ENCODE measurements around the gene PDCD1LG2. TPM values are rescaled to one million over a fixed set of nuclear protein-coding genes. Genes with fewer than 3 reads are reported as not detected.

PDCD1LG2 gene
- total RNA-seq, 1 donor from 2014 or later = 1.4 TPM

DNA sequence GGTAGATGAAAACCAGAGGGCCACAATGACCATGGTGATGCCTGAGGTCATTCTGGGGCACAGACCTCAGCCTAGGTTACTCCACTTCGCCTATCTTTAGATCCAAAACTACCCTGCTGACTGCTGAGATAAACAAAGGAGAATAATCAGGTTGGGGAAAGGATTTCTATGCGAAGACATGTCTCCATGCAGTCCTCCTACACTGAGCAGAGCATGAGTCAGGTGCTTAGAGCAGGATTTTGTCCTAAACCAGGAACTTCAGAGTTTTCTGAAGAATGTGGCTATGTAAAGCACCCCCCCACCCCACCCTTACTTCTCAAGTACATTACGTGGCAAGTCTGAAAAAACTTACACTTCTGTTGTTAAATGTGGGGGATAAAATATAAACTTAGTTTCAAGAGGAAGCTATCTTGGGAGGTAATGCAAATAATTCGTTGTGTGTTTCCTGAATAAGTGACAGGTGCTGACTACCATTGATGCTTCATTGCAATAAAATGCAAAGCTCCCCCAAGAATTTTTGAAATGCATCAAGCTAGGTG lies 19.4 kb downstream of the PDCD1LG2 start:
- peak in 1 of 2 donors; percentile 21 for DNase-seq (ENCODE audit: low read depth in 2 of 2)

- peak in 1 of 2 donors; percentile 52 for DNase-seq (ENCODE audit: low read depth in 2 of 2)
Measured at GRCh38 chr9:5531101-5531882, 21.0 kb downstream of the PDCD1LG2 start.

DNA sequence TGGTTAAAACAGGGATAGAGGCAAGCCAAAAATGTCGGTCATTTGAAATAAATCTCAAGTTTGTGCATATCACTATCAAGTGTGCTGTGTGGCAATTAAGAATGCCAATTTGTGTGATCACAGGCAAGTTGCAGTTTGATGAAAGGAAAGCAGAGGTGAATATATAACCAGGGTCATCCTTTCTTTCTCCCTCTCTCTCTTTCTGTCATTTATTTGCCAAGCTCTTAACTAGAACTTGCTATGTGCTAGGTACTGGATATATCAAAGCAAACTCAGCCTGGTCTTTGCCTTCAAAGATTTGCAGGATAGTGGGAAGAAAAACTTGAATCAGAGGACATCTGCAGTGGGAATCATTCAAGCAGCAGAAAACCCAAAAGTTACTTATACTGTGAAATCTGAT lies 22.0 kb downstream of the PDCD1LG2 start:
- no peak for DNase-seq (ENCODE audit: low read depth in 2 of 2)

DNA sequence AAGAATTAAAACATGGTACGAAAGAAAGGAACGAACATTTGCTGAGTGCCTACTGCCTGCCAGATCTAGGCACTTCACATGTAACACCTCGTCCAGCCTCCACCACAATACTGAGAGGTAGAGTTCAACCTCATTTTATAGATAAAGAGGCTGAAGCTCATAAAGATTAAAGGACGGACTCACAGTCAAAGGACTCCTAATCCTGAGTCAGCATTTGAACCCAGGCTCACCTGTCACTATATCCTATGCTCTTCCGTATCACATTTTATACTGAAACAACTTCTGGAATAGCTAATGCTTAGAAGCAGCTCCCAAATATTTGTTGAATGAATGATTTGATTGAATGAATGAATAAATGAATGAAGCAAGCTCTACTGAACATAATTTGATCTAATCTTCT lies 22.5 kb downstream of the PDCD1LG2 start:
- DNase-seq (ENCODE audit: low read depth in 2 of 2) = no peak

DNA sequence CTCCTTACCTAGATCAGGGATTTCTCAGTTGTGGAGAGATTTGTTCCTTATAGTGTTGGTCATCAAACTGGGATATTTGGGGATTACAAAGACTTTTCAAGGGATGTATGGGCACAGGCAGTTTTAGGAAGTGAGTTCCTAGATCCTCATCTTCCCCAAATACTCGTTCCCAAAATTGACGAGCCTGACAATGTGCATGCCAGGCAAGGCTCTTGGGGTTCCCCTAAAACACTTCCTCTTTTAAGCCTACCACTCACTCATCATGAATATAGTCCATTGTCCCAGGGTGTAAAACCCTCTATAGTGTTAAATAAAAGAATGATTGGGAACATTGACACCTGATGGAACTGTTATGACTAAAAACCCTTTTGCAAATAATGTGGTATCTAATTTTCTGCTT lies 26.4 kb downstream of the PDCD1LG2 start:
- no peak for DNase-seq (ENCODE audit: low read depth in 2 of 2)

DNA sequence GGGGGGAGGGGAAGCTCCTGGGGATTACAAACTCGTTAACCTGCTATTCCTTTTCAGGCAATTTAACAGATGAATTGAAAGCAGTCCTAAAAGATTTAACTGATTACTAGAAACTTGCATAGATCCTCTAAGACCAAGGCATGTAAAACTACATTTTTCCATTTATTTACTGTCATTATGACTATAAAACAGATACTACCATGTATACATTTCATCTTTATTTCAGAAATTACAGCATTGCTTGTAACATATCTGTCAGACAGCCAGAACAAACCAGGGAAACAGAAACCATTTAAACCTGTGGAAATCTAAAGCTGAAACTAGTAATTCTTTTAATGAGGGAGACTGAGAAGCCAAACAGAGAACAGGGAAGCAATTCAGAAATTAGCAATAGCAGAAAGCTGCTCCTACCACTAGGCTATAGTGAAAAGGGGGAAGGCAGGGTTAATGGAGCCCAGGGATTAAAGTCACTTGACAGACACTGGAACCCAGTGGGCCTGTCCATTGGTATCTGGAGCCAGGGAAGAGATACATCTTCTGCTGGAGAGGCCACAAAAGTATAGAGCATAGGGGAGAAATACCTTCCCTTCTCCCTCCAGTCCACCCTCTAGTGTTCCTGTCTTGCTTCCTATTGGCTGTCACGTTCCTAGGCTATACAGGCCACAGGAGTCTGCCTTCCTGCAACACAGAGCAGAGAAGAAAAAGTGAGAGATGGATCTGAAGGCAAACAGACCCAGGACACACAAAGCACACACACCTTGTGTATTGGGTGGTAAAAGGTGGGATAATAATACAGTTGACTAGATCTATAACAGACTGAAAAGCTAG lies 33.8 kb downstream of the PDCD1LG2 start:
- no peak for DNase-seq (ENCODE audit: low read depth in 2 of 2)

- peak; percentile 61 to 75 for DNase-seq (ENCODE audit: low read depth in 2 of 2)
Measured at GRCh38 chr9:5549658-5550650, 39.6 kb downstream of the PDCD1LG2 start.

DNA sequence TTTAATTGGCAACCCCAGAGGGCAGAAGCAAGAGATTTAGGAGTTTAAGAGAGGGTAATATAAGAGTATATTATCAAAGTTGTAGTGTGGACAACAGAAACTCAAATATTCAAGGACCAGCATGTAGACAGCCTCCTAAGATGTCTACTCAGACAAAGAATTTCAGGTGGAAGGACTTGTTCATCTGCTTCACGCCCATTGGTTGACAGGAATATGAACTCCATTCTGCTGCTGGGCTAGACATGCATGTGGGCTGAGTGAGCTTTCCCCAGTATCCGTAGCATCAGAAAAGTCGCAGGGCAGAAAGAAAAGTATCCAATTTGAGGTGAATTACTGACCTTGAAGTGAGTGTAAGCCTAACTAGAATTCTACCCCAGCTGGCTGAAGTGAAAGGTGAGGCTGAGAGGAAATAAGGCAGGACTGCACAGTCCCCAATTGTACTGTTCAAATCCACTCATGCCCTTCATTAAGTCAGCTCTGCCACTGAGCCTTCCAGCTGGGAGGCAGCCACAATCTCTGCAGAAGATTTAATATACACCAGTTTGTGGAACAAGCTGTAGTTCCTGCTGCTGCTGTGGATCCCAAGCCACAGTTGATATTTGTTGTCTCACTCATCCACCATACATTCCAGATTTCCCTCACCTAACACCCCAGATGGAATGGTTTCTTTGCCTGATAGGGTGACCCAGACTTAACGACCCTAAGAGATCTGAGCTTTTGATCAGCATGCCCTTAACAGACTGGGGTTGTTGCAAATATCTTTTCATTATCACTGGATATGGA lies 41.2 kb downstream of the PDCD1LG2 start:
- no peak for DNase-seq (ENCODE audit: low read depth in 2 of 2)

GRCh38 chr9:5552301-5552700 lies 42.0 kb downstream of the PDCD1LG2 start:
- peak in 1 of 2 donors; percentile 43 for DNase-seq (ENCODE audit: low read depth in 2 of 2)

DNA sequence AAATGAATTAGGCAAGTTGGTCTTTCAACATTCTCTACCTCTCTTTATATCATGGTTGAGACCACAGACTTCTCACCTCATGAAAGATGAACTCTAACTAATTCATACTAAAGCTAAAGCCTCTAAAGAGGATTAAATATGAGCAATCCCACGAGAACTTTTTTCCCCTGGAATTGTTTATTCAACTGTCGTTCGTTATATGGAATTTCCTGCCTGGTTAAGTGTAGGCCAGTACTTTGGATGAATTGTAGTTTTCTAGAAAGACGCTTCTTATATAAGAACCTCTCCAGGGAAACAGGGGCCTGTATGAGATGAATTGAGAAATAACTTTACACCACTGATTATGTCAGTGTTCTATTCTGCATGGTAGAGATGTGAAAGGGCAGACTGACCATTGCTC lies 42.9 kb downstream of the PDCD1LG2 start:
- DNase-seq (ENCODE audit: low read depth in 2 of 2) = peak; percentile 60 to 65

DNA sequence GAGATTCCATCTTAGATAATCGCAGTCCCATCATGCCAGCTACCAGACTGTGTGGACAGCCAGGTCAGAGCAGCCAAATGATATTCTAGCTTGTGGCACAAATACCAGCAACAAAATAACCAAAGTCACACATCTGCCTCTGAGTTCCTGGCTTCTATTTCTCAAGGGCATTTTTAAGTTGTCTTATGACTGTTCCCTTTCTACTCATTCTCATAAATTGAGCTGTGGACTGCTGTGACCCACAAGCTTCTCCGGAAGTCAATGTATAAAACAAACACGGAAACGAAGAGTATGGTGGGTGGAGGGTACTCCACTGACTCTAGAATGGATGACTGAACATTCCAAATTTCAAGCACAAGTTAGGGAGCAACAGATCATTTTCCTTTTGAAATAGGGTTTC lies 43.9 kb downstream of the PDCD1LG2 start:
- no peak for DNase-seq (ENCODE audit: low read depth in 2 of 2)

GRCh38 chr9:5556101-5556705 lies 45.9 kb downstream of the PDCD1LG2 start:
- no peak for DNase-seq (ENCODE audit: low read depth in 2 of 2)

GRCh38 chr9:5557606-5558587 lies 47.6 kb downstream of the PDCD1LG2 start:
- DNase-seq (ENCODE audit: low read depth in 2 of 2) = peak in 1 of 2 donors; percentile 27

DNA sequence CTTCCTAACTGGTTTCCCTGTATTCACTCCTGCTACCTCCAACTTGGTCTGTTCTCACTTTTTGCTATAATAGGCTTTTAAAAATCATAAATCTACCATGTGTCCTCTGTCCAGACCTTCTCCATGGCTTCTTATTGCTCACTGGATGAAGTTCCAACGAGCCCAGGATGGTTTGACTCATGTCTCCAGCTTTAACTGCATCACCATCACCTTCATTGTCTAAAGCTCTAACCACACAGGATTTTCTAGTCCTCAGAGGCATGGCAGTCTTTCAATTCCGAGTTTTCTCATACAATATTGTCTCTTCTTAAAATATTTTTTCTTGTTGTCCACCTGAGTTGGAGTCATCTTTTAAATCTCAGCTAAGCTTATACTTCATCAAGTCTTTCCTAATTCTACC lies 49.3 kb downstream of the PDCD1LG2 start:
- no peak for DNase-seq (ENCODE audit: low read depth in 2 of 2)

GRCh38 chr9:5560443-5561100 lies 50.2 kb downstream of the PDCD1LG2 start:
- no peak for DNase-seq (ENCODE audit: low read depth in 2 of 2)

- no peak for DNase-seq (ENCODE audit: low read depth in 2 of 2)
Measured at GRCh38 chr9:5561828-5562488, 51.6 kb downstream of the PDCD1LG2 start.

DNA sequence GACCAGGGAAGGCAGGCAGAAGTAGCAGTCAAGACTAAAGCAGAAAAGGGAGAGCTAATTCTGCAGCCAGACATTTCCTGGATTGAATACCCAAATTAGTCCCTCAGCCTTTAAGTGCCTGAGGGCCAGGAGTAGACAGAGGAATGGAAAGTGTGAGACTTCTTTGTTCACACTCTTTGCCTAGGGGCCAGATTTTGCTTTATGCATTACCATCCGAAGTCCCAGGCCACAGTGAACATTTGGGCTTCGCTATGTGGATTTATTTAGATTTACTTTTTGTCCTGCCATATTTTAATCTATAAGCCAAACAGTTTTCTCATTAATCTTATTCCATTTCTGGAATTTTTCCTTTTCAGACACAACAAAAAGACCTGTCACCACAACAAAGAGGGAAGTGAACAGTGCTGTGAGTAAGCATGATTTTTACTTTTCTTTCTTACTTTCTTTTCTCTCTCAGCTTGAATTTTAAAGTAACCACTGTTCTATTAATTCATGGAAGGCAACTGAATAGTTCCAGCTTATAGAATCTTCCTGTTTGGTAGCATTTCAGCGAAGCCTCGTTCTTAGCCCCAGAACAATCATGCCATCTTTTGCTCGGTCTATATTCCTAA lies 52.6 kb downstream of the PDCD1LG2 start:
- no peak for DNase-seq (ENCODE audit: low read depth in 2 of 2)

Data from lung microvascular endothelial cell (primary cell).